Suprapubic skin (tissue), 4 donors: Measurements from ENCODE around the gene MARCHF10. TPM values are rescaled to one million over a fixed set of nuclear protein-coding genes. Genes with fewer than 3 reads are reported as not detected.
A peak's percentile ranks its signal among the peaks of the same experiment; 100 is the strongest.

Experiments used
- DNase-seq, 2 donors: peaks; one replicate each; pipeline ENCODE4 v3.0.0-alpha.2; 2019; ENCODE audit warnings: low spot score in 2 of 2
- H3K27ac ChIP-seq: fragments of 200-600 bp; sonication (generic); one replicate; pipeline ENCODE4 v1.5.1; 2019
- H3K27me3 ChIP-seq: fragments of 200-600 bp; sonication (generic); one replicate; pipeline ENCODE4 v1.5.1; 2019
- H3K36me3 ChIP-seq: fragments of 200-600 bp; sonication (generic); one replicate; pipeline ENCODE4 v1.5.1; 2019
- H3K4me1 ChIP-seq: fragments of 200-600 bp; sonication (generic); one replicate; pipeline ENCODE4 v1.5.1; 2019
- H3K4me3 ChIP-seq: fragments of 200-600 bp; sonication (generic); one replicate; pipeline ENCODE4 v1.5.1; 2019; ENCODE audit warnings: mild to moderate bottlenecking
- H3K9me3 ChIP-seq: fragments of 200-600 bp; sonication (generic); one replicate; pipeline ENCODE4 v1.5.1; 2019
- EP300 ChIP-seq: sonication (generic); formaldehyde crosslinking; IDR thresholded peaks from one replicate; pipeline ENCODE4 v1.6.1; 2017; ENCODE audit warnings: antibody characterized with exemption
- POLR2A ChIP-seq, 2 donors: fragments of 450-650 bp; IDR thresholded peaks; one replicate each; pipeline ENCODE4 v1.6.1; 2017; ENCODE audit warnings: antibody characterized with exemption in 2 of 2, mild to moderate bottlenecking in 2 of 2, moderate library complexity in 2 of 2
- POLR2AphosphoS5 ChIP-seq, 3 donors: sonication (generic); formaldehyde crosslinking; IDR thresholded peaks; one replicate each; pipeline ENCODE4 v1.6.1; 2017; ENCODE audit warnings: antibody characterized with exemption in 3 of 3
- WGBS: methylation state at CpG from one replicate; pipeline ENCODE4 v1.1.5; 2018; 5-methylcytosine and 5-hydroxymethylcytosine counted together
- total RNA-seq, 4 donors: library from RNA; depleted of rRNA; stranded (reverse); fragments of >200 nt; gene quantifications; one replicate each; pipeline ENCODE4 v1.1.0, GENCODE V29; 2016
- TF ChIP-seq, protein P1 (sequence below), 2 donors: fragments of 200-600 bp in 1 of 2; fragments of 450-650 bp in 1 of 2; sonication (generic) in 1 of 2; IDR thresholded peaks; one replicate each; pipeline ENCODE4 v1.5.1; 2016 to 2019; ENCODE audit warnings: antibody characterized with exemption in 2 of 2, mild to moderate bottlenecking in 1 of 2, moderate library complexity in 1 of 2

The MARCHF10 gene
- total RNA-seq, 4 donors from 2014 or later = not detected

DNA sequence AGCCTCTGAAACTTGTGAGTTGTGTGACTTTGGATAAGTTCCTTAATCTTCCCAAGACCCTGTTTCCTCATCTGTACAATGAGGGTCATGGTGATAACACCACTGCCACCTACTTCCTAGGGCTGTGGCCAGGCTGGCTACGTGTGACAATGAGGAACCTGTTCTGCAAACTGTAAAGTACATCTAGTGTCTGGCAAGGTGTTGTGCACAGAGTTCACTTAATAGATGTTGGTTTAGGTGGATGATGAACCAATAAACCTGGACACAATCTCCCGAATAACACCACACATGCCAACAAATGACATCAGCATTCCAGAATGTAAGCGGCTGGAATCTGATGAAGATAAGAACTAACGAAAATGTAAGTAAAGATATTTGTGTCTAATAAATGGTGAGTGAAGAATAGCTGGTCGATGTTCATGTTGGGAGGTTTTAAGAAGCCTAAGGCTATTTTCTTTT, 82.3 kb downstream of the MARCHF10 start:
- Histone ChIP-seq H3K4me1 (peaks cover 8% of the 10 kb centered on the region), H3K27me3 (no peaks in the 10 kb centered on the region), H3K4me3 (no peak overlapping the region), H3K9me3 (no peaks in the 10 kb centered on the region), H3K36me3 (no peaks in the 10 kb centered on the region), H3K27ac (no peak overlapping the region)
- TF ChIP-seq, protein P1, sequence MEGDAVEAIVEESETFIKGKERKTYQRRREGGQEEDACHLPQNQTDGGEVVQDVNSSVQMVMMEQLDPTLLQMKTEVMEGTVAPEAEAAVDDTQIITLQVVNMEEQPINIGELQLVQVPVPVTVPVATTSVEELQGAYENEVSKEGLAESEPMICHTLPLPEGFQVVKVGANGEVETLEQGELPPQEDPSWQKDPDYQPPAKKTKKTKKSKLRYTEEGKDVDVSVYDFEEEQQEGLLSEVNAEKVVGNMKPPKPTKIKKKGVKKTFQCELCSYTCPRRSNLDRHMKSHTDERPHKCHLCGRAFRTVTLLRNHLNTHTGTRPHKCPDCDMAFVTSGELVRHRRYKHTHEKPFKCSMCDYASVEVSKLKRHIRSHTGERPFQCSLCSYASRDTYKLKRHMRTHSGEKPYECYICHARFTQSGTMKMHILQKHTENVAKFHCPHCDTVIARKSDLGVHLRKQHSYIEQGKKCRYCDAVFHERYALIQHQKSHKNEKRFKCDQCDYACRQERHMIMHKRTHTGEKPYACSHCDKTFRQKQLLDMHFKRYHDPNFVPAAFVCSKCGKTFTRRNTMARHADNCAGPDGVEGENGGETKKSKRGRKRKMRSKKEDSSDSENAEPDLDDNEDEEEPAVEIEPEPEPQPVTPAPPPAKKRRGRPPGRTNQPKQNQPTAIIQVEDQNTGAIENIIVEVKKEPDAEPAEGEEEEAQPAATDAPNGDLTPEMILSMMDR (IDR thresholded peaks at IDR 0.05) = no peak
- no peak for TF ChIP-seq POLR2A (IDR thresholded peaks at IDR 0.05)
- WGBS = 58% methylated on average over 5 of the region's 5 CpGs
- no peak for DNase-seq

DNA sequence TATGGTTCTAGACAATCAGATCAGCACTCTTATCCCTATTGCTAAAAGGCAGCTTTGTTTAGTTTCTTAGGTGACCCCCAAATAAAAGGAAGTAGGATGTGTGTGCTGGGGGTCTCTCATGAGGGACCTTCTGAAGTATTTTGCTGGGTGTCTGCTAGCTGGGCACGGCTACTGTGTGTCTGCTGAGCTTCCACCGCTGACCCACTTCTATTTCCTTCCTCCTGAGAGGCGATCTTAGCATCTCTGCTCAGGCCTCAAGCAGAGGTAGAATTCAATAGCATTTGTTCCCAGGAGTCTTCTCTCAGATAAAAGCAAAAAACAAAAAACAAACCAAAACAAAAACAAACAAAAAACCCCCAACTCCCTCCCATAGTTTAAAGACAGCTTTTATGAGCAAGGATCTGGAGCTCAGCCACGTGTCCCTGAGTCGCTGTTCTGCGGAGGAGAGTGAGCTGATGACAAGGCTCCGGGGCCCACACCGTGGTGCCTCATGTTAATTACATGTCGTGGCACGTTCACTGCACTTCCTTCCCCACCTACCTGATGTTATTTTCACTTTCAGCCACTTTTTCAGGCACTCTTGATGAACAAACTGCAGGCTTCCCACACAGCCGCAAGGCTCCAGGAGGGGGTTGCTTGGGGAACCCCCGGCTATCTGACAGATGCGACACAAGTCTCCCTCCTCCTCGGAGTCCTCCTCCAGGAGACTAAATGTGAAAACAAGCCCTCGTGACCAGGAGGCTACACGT, 83.5 kb downstream of the MARCHF10 start:
- Histone ChIP-seq H3K27me3 (no peaks in the 10 kb centered on the region), H3K4me1 (peaks cover 8% of the 10 kb centered on the region), H3K9me3 (no peaks in the 10 kb centered on the region), H3K36me3 (no peaks in the 10 kb centered on the region), H3K27ac (no peak overlapping the region), H3K4me3 (no peak overlapping the region)
- no peak for DNase-seq
- TF ChIP-seq, protein P1 (IDR thresholded peaks at IDR 0.05) = no peak
- no peak for TF ChIP-seq EP300
- no peak for TF ChIP-seq POLR2A (IDR thresholded peaks at IDR 0.05)
- TF ChIP-seq POLR2AphosphoS5 (IDR thresholded peaks at IDR 0.05) = no peak
- WGBS = 46% methylated on average over 16 of the region's 16 CpGs

DNA sequence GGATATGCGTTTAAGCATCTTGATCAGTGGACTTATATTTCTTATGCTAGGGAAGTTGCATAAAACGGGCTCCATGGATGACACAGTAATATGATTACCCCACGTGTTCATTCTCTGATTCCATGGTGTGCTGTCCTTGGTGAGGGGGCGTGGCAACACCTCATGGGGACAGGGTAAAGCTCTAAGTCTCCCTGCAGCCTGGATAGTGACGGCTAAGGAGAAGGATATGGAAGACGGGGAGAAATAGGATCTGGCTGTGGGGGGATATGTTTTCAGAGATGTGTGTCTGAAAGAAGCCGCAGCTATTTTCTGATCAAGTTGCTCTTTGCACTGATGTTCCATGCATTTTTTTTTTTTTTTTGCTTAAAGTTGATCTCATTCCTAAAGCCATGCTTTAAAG, 84.3 kb downstream of the MARCHF10 start:
- WGBS = 86% methylated on average over 7 of the region's 7 CpGs
- peaks cover 8% of the 10 kb centered on the region for H3K4me1 ChIP-seq

DNA sequence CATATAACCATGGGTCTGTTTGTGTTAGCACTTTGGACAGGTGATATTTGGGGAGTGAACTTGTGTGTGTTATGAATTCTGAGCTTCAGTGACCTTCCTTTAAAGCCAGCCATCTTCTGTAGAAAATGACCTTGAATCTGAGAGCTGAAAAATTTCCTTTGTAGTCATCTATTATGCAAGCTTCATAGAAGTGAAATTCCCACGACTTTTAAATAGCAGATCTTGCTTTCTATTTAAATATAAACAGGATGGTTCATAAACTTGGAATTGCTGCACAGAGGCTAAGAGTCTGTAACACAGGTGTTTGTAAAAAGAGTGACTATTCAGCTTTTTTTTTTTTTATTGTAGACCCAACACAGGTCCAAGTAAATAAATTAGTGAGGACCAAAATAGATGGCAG, 85.5 kb downstream of the MARCHF10 start:
- H3K27me3 ChIP-seq = no peaks in the 10 kb centered on the region
- H3K9me3 ChIP-seq = no peaks in the 10 kb centered on the region
- H3K27ac ChIP-seq = no peak overlapping the region
- 44% methylated on average over 1 of the region's 1 CpG for WGBS
- H3K4me3 ChIP-seq = no peak overlapping the region
- H3K4me1 ChIP-seq = peaks cover 8% of the 10 kb centered on the region
- TF ChIP-seq, protein P1 (IDR thresholded peaks at IDR 0.05) = no peak
- TF ChIP-seq POLR2A (IDR thresholded peaks at IDR 0.05) (no peak), POLR2AphosphoS5 (IDR thresholded peaks at IDR 0.05) (no peak), EP300 (no peak)
- no peak for DNase-seq
- H3K36me3 ChIP-seq = no peaks in the 10 kb centered on the region

More for the DNA sequence above, 84.3 kb downstream of the MARCHF10 start:
- DNase-seq = no peak
- TF ChIP-seq EP300 = no peak
- TF ChIP-seq, protein P1 (IDR thresholded peaks at IDR 0.05) = no peak
- no peak for TF ChIP-seq POLR2A (IDR thresholded peaks at IDR 0.05)
- TF ChIP-seq POLR2AphosphoS5 (IDR thresholded peaks at IDR 0.05) = no peak
- Histone ChIP-seq H3K4me3 (no peak overlapping the region), H3K27me3 (no peaks in the 10 kb centered on the region), H3K27ac (no peak overlapping the region), H3K9me3 (no peaks in the 10 kb centered on the region), H3K36me3 (no peaks in the 10 kb centered on the region)

DNA sequence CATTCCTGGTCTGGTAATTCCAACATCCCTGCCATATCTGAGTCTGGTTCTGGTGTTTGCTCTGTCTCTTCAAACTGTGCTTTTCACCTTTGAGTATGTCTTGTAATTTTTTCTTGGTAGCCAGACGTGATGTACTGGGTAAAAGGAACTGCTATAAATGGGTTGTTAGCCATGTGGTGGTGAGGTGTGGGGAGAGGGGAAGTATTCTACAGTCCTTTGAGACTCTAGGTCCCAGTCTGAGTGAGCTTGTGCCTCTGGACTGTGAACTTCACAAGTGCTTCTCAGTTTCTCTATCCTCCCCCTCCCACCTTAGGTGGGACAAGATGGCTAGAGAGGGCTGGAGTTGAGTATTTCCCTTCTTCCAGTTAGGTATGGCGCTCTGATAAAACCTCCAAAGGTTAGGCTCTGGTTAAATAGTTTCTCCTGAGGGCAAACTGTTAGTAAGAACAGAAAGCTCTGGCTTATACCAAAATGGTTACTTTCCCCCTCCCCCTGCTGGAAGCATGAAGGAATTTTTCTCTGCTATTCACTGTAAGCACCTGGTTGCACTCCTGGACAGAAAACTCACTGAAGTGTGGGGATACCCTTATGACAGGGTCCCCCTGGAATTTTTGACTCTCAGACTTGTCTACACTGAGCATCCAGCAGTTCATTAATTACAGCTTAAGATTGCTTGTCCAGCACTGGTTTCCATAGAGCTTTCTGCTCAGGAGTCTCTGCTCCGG, 87.8 kb downstream of the MARCHF10 start:
- H3K9me3 ChIP-seq = no peaks in the 10 kb centered on the region
- TF ChIP-seq, protein P1 (IDR thresholded peaks at IDR 0.05) = peak in 1 of 2 donors; percentile 16
- TF ChIP-seq POLR2AphosphoS5 (IDR thresholded peaks at IDR 0.05) = no peak
- no peak for TF ChIP-seq EP300
- no peak for TF ChIP-seq POLR2A (IDR thresholded peaks at IDR 0.05)
- 89% methylated on average over 3 of the region's 3 CpGs for WGBS

More for the DNA sequence above, 87.8 kb downstream of the MARCHF10 start:
- no peaks in the 10 kb centered on the region for H3K27me3 ChIP-seq
- peaks cover 8% of the 10 kb centered on the region for H3K4me1 ChIP-seq
- no peak for DNase-seq
- no peaks in the 10 kb centered on the region for H3K36me3 ChIP-seq
- no peak overlapping the region for H3K4me3 ChIP-seq
- no peak overlapping the region for H3K27ac ChIP-seq
